Measurements from ENCODE around the gene HOXD1.
A peak's percentile ranks its signal among the peaks of the same experiment; 100 is the strongest.

Gene HOXD1

DNA sequence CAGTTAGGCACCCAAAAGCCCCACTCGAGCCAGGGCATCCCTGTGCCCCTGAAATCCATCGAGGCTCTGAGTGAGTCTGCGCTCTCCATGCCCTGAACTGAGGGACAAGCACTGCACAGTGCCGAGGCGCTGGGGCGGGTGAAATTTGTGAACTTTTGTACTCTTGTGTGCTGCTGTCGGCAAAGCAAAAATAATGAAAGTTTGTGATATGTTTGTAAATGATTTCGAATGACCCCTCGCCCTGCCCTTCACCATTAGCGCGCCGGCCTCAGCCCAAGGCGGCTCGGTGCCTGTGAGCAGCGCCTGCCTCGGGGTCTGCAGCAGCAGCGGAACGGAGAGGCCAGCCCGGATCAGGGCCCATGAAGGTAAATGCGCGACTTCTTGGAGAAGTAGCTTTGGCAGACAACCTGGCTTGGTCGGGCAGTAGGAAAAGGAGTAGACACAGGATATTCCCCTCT, 39.0 kb upstream of the HOXD1 start:
- no peak for DNase-seq (ENCODE audit: low read depth)
- H3K4me3 ChIP-seq (ENCODE audit: low read length): no peak overlapping the region
- TF ChIP-seq, protein P1, sequence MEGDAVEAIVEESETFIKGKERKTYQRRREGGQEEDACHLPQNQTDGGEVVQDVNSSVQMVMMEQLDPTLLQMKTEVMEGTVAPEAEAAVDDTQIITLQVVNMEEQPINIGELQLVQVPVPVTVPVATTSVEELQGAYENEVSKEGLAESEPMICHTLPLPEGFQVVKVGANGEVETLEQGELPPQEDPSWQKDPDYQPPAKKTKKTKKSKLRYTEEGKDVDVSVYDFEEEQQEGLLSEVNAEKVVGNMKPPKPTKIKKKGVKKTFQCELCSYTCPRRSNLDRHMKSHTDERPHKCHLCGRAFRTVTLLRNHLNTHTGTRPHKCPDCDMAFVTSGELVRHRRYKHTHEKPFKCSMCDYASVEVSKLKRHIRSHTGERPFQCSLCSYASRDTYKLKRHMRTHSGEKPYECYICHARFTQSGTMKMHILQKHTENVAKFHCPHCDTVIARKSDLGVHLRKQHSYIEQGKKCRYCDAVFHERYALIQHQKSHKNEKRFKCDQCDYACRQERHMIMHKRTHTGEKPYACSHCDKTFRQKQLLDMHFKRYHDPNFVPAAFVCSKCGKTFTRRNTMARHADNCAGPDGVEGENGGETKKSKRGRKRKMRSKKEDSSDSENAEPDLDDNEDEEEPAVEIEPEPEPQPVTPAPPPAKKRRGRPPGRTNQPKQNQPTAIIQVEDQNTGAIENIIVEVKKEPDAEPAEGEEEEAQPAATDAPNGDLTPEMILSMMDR (conservative IDR thresholded peaks at IDR 0.05; ENCODE audit: low read length): no peak

DNA sequence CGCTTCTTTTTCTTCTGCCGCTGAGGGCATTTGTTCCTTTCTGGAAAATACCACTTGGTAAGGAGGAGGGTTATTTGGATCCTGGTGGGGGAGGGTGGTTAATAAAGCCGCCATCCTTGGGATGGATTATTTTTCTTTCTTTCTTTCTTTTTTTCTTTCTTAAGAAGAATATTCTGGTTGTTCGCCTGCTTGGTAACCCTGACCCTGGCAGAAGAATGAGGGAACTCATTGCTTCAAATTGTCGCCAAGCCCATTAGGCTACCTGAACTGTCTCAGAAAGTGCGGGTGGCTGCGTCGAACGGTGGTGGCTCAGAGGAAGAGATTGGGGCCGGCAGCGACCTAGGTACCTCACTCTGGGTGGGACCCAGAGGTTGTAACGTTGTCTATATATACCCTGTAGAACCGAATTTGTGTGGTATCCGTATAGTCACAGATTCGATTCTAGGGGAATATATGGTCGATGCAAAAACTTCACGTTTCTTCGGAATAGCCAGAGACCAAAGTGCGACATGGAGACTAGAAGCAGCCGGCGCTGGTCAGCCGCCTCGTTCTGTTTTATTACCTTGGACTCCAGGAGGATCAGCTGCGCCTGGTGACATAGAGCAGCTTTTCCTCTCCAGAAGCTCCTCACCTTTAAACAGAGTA, 38.4 kb upstream of the HOXD1 start:
- no peak overlapping the region for H3K4me3 ChIP-seq (ENCODE audit: low read length)
- TF ChIP-seq, protein P1 (conservative IDR thresholded peaks at IDR 0.05; ENCODE audit: low read length): no peak
- DNase-seq (ENCODE audit: low read depth): no peak

DNA sequence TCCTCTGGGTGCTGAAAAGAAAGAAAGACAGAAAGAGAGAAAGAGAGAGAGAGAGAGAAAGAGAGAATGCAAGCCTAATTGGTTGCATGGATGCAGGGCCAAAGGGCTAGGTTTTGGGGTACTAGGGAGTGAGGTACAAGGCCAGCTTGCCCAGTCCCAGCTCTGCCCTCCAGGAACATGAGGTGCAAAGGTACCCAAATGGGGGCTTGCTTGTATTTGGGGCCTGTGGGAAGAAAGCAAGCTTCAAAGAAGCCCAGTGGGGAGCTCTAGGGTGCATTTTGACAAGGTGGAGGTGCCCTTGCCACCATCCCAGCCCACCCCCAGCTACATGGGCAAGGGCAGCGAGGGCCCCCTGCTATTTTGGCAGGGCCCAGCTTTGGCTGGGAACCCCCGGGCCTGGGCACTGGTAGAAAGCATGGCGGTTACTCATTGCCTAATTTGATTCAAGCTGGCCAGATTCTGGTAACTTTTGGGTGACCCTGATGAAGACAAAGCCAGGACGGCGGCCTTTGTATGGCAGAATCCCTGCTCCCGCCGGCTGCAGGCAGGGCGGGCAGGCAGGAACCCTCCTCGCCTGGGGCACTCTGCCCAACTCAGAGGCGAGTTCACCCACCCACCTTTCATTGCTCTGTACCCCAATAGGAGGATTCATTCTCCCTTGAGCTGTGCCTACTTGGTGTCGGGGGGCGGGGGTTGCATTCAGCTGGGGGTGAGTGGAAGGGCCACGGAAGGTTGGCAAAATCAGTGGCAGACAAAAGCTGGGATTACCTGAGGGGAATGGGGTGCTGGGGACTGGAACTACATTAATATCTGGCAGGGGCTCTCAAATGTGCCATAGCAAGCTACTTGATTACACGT, 37.7 kb upstream of the HOXD1 start:
- TF ChIP-seq, protein P1 (conservative IDR thresholded peaks at IDR 0.05; ENCODE audit: low read length): no peak
- no peak overlapping the region for H3K4me3 ChIP-seq (ENCODE audit: low read length)
- DNase-seq (ENCODE audit: low read depth): no peak

DNA sequence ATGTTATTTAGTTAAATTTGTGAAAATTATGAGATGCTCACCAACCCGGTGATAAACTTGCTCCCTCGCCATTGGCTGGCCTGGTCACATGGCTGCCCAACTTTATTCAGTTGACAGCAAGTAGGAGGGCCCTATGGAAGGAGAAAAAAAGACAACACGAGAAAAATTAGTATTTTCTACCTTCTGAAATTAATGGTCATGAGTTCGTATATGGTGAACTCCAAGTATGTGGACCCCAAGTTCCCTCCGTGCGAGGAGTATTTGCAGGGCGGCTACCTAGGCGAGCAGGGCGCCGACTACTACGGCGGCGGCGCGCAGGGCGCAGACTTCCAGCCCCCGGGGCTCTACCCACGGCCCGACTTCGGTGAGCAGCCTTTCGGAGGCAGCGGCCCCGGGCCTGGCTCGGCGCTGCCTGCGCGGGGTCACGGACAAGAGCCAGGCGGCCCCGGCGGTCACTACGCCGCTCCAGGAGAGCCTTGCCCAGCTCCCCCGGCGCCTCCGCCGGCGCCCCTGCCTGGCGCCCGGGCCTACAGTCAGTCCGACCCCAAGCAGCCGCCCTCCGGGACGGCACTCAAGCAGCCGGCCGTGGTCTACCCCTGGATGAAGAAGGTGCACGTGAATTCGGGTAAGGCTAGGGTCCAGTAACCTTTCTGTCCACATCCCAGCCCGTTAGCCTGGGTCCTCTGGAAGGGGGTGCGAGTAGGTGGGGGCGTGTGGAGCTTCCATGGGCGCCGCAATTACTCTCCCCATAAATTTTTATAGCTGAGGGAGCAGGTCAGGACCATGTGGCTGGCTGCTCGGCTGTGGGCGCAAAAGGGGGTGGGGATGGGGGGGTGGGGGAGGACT, 36.8 kb upstream of the HOXD1 start, which contains the start of gene HOXD4:
HOXD4 (plus strand) TSS at position 109 of the 846 bp plus-strand sequence; CDS start at position 193, 84 bp downstream.
- DNase-seq (ENCODE audit: low read depth): no peak
- peak within 1 kb of the TSS; percentile 31 for H3K4me3 ChIP-seq (ENCODE audit: low read length)
- TF ChIP-seq, protein P1 (conservative IDR thresholded peaks at IDR 0.05; ENCODE audit: low read length): no peak

DNA sequence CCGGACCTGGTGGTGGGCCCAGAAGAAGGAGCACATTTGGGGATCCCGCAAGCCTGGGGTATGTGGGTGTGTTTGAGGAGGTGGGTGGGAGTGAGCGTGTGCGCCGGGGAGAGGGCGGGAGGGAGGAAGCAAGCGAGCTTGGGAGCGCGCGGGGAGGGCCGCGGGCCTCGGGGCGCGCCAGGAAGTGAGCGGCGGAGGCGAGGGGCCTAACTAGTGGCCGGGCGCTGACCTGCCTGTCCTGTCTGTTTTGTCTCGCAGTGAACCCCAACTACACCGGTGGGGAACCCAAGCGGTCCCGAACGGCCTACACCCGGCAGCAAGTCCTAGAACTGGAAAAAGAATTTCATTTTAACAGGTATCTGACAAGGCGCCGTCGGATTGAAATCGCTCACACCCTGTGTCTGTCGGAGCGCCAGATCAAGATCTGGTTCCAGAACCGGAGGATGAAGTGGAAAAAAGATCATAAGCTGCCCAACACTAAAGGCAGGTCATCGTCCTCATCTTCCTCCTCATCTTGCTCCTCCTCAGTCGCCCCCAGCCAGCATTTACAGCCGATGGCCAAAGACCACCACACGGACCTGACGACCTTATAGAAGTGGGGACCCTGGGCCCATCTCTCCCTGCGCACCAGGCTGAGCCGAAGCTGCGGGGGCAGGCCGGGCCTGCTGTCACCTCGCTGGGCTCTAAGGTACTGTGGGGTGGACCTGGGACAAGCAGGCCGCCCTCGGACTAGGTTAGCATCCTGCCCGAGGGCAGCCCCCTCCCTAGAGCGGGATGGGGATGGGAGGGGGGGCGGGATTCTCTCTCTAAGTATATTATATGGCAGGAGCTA, 35.9 kb upstream of the HOXD1 start:
- TF ChIP-seq, protein P1 (conservative IDR thresholded peaks at IDR 0.05; ENCODE audit: low read length): no peak
- no peak for DNase-seq (ENCODE audit: low read depth)
- H3K4me3 ChIP-seq (ENCODE audit: low read length): peak overlapping the region; percentile 17

DNA sequence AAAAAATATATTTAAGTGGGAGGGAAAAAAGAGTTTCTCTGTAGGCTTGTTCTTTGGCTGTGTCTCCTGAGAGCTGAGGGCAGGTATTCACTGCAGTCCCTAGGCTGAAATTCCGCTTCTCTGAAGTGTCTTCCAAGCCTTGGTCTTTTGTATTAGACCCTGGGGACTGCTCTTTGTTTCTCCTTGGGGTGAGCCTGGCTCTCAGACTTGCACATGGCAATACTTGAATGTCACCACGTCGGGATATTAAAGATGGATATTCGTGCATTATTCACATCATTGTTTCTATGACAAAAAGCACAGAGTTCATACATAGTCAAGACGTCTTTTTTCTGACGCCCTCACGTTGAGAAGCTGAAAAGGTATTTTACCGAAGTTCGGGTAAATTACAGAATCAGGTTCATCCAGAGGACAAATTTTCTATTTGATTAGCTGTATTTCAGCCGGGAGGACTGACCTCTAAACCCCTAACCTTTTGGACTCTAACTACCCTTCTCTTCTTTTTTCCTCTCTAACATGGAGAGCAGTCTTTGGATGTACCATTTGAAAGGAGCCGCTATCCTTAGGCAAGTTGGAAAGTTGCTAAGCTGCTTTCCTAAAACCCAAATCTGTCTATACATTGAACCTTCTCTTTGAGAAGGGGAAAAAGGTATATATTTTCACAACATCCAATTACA, 33.8 kb upstream of the HOXD1 start:
- no peak for DNase-seq (ENCODE audit: low read depth)
- no peak overlapping the region for H3K4me3 ChIP-seq (ENCODE audit: low read length)
- TF ChIP-seq, protein P1 (conservative IDR thresholded peaks at IDR 0.05; ENCODE audit: low read length): no peak

All from AG10803 (cell line).